Measurements from ENCODE around the gene MYO9A.

- TF ChIP-seq, protein P1, sequence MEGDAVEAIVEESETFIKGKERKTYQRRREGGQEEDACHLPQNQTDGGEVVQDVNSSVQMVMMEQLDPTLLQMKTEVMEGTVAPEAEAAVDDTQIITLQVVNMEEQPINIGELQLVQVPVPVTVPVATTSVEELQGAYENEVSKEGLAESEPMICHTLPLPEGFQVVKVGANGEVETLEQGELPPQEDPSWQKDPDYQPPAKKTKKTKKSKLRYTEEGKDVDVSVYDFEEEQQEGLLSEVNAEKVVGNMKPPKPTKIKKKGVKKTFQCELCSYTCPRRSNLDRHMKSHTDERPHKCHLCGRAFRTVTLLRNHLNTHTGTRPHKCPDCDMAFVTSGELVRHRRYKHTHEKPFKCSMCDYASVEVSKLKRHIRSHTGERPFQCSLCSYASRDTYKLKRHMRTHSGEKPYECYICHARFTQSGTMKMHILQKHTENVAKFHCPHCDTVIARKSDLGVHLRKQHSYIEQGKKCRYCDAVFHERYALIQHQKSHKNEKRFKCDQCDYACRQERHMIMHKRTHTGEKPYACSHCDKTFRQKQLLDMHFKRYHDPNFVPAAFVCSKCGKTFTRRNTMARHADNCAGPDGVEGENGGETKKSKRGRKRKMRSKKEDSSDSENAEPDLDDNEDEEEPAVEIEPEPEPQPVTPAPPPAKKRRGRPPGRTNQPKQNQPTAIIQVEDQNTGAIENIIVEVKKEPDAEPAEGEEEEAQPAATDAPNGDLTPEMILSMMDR (IDR thresholded peaks at IDR 0.05; ENCODE audit: low read depth, low read length) = no peak
- TF ChIP-seq, protein P2, sequence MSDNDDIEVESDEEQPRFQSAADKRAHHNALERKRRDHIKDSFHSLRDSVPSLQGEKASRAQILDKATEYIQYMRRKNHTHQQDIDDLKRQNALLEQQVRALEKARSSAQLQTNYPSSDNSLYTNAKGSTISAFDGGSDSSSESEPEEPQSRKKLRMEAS (IDR thresholded peaks at IDR 0.05; ENCODE audit: low read depth, low read length) = no peak
- TF ChIP-seq POLR2A (IDR thresholded peaks at IDR 0.05; ENCODE audit: extremely low read depth, insufficient read length) (no peak), MYC (IDR thresholded peaks at IDR 0.05; ENCODE audit: low read depth, low read length) (no peak)
These were observed 35.8 kb downstream of the MYO9A start for GRCh38 chr15:72082176-72082575.
